ENCODE data around the gene PCDH12.

DNA sequence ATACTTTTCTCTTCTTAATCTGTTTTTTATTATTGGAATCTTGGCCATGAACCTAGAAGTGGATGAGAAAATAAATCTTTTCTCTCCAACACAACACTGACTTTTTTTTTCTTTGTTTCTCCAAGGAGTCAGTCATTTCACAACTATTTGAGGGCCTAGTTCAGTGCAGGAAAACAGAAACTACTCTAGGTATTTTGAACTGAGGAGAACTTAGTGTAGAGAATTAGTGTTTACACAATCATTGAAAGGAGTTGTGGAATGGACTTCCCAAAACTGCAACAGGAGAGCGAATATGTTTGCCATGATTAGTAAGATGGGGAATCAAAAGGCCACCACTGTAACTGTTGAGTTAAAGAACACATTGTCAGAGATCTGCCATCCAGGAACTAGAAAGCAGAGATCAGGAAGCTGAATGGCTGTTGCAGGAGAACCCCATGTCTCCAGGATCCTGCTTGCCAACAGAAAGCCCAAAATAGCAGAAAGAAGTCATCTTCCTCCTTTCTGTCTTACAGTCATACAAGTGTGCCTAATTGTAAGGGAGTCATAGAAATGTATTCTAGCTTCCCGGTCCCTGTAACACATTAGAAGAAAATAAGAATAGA lies 59.5 kb downstream of the PCDH12 start:
- TF ChIP-seq EZH2 (IDR thresholded peaks at IDR 0.05; ENCODE audit: borderline replicate concordance, insufficient read depth, low read length, poor library complexity, severe bottlenecking) (no peak), EP300 (conservative IDR thresholded peaks at IDR 0.05; ENCODE audit: poor library complexity, severe bottlenecking) (no peak), CTCF (IDR thresholded peaks at IDR 0.05; ENCODE audit: poor library complexity, severe bottlenecking) (no peak), POLR2AphosphoS5 (IDR thresholded peaks at IDR 0.05) (no peak), MXI1 (conservative IDR thresholded peaks at IDR 0.05; ENCODE audit: poor library complexity, severe bottlenecking) (no peak)
- TF ChIP-seq, protein P1, sequence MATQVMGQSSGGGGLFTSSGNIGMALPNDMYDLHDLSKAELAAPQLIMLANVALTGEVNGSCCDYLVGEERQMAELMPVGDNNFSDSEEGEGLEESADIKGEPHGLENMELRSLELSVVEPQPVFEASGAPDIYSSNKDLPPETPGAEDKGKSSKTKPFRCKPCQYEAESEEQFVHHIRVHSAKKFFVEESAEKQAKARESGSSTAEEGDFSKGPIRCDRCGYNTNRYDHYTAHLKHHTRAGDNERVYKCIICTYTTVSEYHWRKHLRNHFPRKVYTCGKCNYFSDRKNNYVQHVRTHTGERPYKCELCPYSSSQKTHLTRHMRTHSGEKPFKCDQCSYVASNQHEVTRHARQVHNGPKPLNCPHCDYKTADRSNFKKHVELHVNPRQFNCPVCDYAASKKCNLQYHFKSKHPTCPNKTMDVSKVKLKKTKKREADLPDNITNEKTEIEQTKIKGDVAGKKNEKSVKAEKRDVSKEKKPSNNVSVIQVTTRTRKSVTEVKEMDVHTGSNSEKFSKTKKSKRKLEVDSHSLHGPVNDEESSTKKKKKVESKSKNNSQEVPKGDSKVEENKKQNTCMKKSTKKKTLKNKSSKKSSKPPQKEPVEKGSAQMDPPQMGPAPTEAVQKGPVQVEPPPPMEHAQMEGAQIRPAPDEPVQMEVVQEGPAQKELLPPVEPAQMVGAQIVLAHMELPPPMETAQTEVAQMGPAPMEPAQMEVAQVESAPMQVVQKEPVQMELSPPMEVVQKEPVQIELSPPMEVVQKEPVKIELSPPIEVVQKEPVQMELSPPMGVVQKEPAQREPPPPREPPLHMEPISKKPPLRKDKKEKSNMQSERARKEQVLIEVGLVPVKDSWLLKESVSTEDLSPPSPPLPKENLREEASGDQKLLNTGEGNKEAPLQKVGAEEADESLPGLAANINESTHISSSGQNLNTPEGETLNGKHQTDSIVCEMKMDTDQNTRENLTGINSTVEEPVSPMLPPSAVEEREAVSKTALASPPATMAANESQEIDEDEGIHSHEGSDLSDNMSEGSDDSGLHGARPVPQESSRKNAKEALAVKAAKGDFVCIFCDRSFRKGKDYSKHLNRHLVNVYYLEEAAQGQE (IDR thresholded peaks at IDR 0.05; ENCODE audit: borderline replicate concordance), result no peak

All from neural cell (in vitro differentiated cells).